NOMO-1 treated with DMSO at 0.1 percent for 48 hours (cell line): ENCODE measurements around the gene PCDHGA6.
"Not testable (repeated sequence)": the region's sequence is repeated elsewhere in the genome, so short reads cannot be mapped to it uniquely, and the experiment has no call there.

ENCODE experiments used
- DNase-seq: peaks from one replicate; lab custom pipeline; 2025; ENCODE audit not compliant: unreplicated experiment; lab: John Stamatoyannopoulos, UW

The PCDHGA6 gene

DNA sequence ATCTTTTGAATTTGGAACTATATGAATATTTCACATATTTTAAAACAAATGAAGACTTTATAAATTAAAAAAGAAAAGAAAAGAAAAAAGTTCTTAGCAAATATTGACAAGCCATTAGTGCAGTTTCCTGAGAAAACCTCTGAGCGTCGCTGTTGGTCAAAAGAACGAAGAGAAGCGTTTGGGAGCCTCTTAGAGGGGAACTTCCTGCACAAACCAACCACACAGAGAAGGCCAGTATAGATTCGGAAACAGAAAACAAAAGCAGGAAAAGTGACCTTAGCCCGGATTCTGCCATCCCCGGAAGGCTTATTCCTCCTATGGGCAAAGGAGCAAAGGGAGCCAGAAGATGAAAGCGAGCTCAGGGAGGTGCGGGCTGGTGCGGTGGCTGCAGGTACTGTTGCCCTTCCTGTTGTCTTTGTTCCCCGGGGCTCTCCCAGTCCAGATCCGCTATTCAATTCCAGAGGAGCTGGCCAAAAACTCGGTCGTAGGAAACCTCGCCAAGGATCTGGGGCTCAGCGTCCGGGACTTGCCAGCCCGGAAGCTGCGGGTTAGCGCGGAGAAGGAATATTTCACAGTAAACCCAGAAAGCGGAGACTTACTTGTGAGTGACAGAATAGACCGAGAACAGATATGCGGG is 13.8 kb upstream of the PCDHGA6 start, which contains the start of gene PCDHGB2:
Gene PCDHGB2 (plus strand): TSS at position 205 of the 637 bp plus-strand sequence. CDS start 142 bp downstream, at position 347.
- peak; percentile 65 for DNase-seq

DNA sequence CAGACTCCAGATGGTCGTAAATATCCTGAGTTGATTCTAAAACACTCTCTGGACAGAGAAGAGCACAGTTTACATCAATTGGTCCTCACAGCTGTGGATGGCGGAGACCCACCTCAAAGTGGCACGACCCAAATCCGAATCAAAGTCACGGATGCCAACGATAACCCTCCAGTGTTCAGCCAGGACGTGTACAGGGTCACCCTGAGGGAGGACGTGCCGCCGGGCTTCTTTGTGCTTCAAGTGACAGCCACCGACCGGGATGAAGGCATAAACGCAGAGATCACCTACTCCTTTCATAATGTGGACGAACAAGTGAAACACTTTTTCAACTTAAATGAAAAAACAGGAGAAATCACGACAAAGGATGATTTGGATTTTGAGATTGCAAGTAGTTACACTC is 13.0 kb upstream of the PCDHGA6 start:
- DNase-seq, result no peak

- DNase-seq, result no peak
Measured at GRCh38 chr5:141362719-141363118, 11.0 kb upstream of the PCDHGA6 start.

GRCh38 chr5:141363952-141364660 is 9.6 kb upstream of the PCDHGA6 start, which contains the start of gene PCDHGA5:
PCDHGA5 (plus strand) TSS chr5:141364162; CDS start chr5:141364331, 169 bp downstream.
- DNase-seq, result no peak

DNA sequence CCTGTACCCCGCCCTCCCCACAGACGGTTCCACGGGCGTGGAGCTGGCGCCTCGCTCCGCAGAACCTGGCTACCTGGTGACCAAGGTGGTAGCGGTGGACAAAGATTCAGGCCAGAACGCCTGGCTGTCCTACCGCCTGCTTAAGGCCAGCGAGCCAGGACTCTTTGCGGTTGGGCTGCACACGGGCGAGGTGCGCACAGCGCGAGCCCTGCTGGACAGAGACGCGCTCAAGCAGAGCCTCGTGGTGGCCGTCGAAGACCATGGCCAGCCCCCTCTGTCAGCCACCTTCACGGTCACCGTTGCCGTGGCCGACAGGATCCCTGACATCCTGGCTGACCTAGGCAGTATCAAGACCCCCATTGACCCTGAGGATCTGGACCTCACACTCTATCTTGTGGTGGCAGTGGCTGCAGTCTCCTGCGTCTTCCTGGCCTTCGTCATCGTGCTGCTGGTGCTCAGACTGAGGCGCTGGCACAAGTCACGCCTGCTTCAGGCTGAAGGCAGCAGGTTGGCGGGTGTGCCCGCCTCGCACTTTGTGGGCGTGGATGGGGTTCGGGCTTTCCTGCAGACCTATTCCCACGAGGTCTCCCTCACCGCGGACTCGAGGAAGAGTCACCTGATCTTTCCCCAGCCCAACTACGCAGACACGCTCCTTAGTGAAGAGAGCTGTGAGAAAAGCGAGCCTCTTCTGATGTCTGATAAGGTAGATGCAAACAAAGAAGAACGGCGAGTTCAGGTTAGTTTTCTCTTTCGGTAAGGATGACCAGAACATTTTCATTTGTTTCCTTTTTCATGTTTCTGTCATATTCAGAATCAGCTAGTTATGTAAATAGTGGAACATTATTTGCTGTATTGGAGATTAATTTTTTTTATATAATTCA is 7.4 kb upstream of the PCDHGA6 start:
- DNase-seq, result no peak

DNA sequence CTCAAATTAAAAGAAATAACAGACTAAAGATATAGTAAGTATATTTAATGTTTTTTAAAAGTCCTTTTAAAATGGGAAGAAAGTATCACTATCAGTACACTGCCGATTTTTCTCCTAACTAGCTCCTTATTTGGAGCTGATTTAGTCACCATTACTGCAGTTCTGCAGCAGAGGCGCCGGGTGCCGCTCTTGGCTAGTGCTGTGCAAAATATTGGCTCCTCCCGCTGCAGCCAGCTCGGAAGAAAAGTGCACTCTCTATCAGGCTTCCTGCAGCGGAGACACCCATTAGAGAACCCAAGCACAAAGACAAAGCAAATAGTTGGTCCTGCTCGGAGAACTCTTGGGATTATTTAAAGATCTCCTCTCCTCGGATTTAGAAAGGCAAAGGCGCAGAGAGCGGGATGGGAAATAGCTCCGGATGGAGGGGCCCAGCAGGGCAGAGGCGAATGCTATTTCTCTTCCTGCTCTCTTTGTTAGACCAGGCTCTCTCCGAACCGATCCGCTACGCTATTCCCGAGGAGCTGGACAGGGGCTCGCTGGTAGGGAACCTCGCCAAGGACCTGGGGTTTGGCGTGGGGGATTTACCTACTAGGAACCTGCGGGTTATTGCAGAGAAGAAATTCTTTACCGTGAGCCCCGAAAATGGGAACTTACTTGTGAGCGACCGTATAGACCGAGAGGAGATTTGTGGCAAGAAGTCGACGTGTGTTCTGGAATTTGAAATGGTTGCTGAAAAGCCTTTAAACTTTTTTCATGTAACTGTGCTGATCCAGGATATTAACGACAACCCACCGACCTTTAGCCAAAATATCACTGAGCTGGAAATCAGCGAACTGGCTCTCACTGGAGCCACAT is 3.5 kb upstream of the PCDHGA6 start, which contains the start of gene PCDHGB3:
Gene PCDHGB3 (plus strand): TSS at position 249 of the 855 bp plus-strand sequence. CDS start 153 bp downstream, at position 402.
- peak; percentile 47 for DNase-seq

- DNase-seq, result no peak
Measured at GRCh38 chr5:141371572-141372475, 1.9 kb upstream of the PCDHGA6 start.

DNA sequence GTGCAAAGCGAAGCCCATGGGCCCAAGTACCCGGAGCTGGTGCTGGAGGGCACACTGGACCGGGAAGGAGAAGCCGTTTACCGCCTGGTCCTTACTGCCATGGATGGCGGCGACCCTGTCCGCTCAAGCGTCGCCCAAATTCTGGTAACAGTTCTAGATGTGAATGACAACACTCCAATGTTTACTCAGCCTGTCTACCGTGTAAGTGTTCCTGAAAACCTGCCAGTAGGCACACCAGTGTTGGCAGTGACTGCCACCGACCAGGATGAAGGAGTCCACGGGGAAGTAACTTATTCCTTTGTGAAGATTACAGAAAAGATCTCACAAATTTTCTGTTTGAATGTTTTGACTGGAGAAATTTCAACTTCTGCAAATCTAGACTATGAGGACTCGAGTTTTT is 936 bp downstream of the PCDHGA6 start:
- no peak for DNase-seq

DNA sequence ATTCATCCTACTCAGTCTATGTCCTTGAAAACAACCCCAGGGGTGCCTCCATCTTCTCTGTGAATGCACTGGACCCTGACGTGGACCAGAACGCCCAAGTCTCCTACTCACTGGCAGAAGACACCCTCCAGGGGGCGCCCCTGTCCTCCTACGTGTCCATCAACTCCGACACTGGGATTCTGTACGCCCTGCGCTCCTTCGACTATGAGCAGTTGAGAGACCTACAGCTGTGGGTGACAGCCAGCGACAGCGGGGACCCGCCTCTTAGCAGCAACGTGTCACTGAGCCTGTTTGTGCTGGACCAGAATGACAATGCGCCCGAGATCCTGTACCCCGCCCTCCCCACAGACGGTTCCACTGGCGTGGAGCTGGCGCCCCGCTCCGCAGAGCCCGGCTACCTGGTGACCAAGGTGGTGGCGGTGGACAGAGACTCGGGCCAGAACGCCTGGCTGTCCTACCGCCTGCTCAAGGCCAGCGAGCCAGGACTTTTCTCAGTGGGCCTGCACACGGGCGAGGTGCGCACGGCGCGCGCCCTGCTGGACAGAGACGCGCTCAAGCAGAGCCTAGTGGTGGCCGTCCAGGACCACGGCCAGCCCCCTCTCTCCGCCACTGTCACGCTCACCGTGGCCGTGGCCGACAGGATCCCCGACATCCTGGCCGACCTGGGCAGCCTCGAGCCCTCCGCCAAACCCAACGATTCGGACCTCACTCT is 1.9 kb downstream of the PCDHGA6 start:
- DNase-seq, result not testable (repeated sequence)

GRCh38 chr5:141382469-141383294 is 9.0 kb downstream of the PCDHGA6 start, which contains the start of gene PCDHGA7:
PCDHGA7 (plus strand) TSS chr5:141382742; CDS start chr5:141382900, 158 bp downstream.
- no peak for DNase-seq

GRCh38 chr5:141383345-141383744 is 9.7 kb downstream of the PCDHGA6 start:
- no peak for DNase-seq

DNA sequence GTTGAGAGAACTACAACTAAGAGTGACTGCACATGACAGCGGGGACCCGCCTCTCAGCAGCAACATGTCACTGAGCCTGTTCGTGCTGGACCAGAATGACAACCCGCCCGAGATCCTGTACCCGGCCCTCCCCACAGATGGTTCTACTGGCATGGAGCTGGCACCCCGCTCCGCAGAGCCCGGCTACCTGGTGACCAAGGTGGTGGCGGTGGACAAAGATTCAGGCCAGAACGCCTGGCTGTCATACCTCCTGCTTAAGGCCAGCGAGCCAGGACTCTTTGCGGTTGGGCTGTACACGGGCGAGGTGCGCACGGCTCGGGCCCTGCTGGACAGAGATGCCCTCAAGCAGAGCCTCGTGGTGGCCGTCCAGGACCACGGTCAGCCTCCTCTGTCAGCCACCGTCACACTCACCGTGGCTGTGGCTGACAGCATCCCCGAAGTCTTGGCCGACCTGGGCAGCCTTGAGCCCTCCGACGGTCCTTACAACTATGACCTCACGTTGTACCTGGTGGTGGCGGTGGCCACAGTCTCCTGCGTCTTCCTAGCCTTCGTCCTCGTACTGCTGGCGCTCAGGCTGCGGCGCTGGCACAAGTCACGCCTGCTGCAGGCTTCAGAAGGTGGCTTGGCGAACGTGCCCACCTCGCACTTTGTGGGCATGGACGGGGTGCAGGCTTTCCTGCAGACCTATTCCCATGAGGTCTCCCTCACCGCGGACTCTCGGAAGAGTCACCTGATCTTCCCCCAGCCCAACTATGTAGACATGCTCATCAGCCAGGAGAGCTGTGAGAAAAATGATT is 11.0 kb downstream of the PCDHGA6 start:
- no peak for DNase-seq

DNA sequence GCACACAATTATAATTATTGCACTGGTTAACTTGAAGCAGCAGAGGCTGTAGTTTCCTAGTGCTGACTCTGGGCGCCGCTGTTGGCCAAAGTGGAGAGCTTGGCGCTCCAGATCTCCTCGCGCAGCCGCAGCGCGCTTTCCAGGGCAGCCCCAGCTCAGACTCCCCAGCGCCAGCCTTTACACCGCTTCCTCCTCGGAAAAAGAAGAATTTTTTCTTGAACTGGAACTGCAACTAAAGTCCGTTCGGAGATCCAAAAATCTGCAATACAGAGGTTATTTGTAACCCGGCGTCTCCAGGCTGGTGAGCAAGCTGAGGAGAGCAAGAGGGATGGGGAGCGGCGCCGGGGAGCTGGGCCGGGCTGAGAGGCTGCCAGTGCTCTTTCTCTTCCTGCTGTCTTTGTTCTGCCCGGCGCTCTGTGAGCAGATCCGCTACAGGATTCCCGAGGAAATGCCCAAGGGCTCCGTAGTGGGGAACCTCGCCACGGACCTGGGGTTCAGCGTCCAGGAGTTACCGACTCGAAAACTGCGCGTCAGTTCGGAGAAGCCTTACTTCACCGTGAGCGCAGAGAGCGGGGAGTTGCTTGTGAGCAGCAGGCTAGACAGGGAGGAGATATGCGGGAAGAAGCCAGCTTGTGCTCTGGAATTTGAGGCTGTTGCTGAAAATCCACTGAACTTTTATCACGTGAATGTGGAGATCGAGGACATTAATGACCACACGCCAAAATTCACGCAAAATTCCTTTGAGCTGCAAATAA is 14.0 kb downstream of the PCDHGA6 start, which contains the start of gene PCDHGB4:
Gene PCDHGB4 (plus strand): TSS at position 142 of the 755 bp plus-strand sequence. CDS start 187 bp downstream, at position 329.
- DNase-seq, result not testable (repeated sequence)

DNA sequence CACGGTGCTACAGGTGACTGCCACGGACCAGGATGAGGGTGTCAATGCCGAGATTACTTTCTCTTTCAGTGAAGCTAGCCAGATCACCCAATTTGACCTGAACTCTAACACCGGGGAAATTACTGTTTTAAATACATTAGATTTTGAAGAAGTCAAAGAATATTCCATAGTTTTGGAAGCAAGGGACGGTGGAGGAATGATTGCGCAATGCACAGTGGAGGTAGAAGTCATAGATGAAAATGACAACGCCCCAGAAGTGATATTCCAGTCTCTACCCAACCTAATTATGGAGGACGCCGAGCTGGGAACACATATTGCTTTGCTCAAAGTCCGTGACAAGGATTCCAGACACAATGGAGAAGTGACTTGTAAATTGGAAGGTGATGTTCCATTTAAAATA is 15.0 kb downstream of the PCDHGA6 start:
- no peak for DNase-seq

DNA sequence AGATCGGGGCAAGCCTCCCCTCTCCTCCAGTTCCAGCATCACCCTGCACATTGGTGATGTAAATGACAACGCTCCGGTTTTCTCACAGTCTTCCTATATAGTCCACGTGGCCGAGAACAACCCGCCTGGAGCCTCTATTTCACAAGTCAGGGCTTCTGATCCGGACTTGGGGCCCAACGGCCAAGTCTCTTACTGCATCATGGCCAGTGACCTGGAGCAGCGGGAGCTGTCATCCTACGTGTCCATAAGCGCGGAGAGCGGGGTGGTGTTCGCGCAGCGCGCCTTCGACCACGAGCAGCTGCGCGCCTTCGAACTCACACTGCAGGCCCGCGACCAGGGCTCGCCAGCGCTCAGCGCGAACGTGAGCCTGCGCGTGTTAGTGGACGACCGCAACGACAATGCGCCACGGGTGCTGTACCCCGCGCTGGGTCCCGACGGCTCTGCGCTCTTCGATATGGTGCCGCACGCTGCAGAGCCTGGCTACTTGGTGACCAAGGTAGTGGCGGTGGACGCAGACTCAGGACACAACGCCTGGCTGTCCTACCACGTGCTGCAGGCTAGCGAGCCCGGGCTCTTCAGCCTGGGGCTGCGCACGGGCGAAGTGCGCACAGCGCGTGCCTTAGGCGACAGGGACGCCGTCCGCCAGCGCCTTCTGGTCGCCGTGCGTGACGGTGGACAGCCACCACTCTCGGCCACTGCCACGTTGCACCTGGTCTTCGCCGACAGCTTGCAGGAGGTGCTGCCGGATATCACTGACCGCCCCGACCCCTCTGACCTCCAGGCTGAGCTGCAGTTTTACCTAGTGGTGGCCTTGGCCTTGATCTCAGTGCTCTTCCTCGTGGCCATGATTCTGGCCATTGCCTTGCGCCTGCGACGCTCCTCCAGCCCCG is 15.7 kb downstream of the PCDHGA6 start:
- DNase-seq, result no peak
